HG03135 (cell line): ENCODE results near the gene SLC6A7.
"Not testable (repeated sequence)": the region's sequence is repeated elsewhere in the genome, so short reads cannot be mapped to it uniquely, and the experiment has no call there.

Source experiments
- ATAC-seq: cut with Tn5 transposase; IDR thresholded peaks from one replicate; pipeline ENCODE4 v1.9.1; 2021; ENCODE audit warnings: mild to moderate bottlenecking, moderate library complexity; ENCODE audit not compliant: unreplicated experiment

Gene SLC6A7

DNA sequence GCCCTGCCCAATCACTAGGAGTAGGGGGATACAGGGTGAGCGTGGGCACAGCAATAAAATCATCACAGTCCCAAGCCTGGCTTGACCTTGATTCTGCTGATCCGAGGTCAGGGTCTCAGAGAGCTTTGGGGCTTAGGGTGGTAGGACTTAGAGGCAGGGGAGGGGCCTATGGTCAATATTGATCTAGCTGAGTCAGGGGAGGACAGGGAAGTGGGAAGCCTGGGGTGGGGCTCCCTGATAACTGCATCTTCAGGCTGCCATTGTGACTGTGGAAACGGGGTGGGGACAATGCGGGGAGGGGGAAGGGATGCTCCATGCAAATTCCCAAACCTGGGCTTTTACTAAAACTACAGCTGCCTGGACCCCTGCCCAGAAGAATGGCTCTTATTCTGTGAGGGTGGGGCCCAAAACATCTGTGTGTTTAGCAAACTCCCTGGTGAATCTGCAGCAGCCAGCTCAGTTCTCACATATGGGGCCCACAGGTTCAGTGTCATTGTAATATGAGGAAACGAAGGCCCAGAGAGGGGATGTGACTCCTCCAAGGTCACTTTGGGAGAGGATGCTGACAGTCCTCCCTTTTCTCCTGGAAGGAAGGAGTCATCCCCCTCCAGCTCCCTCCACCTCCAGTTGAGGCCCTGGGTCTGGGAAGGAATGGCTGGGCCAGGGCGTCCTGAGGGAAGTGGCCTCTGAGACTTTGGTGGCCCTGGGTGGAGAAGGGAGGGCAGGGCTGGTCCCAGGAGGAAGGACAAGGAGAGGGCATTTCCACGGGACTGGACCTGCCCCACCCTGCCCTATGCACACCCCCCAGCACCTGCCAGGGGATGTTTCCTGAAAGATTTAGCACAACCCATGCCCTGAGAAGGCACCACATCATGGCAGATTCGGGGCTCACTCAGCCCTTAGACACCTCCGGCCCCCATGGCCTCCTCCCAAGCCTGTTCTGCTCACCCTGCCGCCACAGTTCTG lies 26.4 kb downstream of the SLC6A7 start:
- no peak for ATAC-seq

DNA sequence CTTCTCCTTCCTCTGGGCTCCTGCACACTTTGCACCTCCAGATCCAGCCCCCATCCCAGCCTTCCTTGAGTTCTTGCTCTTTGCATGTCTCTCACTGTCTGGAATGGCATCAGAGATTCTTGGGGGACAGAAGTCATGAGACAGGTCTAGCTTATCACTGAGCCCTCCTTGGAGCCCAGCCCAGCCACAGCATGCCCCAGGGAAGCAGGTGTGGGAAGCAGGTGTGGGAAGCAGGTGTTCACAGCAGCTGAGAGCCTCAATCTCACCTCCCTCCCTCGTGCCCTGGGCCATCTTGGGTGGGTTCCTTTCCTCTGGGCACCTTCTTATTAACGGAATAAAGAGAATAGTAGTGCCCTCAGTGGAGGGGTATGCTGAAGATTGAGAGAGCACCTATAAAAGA lies 27.2 kb downstream of the SLC6A7 start:
- no peak for ATAC-seq

DNA sequence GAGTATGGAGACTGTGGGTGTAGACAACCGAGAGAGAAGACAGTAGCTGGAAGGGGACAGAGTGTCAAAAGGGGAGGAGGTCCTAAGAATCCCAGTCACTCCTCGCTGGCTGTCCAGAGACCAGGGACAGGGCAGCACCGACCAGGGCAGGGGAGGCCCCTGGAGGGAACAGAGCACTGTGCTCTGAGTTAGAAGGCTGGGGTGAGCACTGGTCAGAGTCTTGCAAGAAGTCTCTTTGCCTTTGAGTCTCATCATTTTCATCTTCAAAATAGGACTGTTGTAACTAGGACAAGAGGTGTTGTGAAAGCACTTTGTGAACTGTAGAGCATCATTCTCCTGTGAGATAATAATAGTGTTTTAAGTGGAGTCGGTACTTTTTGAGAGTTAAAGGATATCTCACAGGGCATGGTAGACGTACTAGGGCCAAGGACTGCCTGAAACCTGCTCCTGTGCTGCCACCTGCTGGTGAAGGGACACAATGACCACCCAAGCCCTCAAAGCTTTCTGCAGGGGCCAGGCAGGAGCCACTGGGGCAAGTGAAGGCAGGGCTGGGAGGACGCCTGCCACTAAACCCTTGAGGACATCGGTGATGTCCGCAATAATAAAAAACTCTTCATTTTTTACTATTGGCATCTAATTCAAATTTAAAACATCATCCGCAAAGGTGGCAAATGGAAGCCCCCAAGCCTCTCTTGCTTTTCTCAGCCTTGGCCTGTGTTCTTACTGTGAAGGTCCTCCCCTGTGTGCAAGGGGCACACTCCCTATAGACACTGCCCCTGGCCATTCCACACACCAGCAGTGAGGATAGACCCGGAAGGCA lies 28.2 kb downstream of the SLC6A7 start:
- peak; percentile 88 for ATAC-seq

DNA sequence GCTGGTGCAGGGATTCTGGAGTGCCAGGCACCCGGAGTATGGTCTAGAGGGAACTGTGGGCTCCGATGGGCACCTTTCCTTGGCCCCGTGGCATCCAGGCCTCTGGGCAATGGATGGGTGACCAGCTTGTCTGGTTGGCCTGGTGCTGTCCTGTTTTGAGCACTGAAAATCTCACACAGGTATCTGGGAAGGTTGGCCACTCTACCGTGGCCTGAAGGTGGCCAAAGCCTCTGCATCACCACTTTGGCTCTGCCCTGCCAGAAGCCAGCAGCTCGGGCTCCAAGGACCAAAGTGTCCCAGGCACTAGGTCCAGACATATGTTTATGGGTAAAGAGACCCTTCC lies 28.8 kb downstream of the SLC6A7 start:
- no peak for ATAC-seq

DNA sequence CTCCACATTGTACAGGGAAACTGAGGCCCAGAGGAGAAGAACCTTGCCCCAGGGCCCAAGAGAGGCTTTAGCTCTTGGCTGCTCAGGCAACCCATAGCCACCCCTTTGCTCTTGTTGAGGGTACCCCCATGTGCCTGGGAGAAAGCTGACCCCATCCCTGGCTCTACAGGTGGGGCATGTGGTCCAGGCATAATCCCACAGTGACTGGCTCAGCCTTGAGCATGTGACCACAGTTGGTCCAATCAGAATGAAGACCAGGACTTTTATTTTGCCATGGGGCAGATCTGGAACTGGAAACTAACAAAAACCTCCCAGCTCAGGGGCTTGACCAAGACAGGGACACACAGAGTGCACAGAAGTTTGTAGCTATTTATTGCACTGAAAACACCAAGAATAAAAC lies 29.3 kb downstream of the SLC6A7 start:
- no peak for ATAC-seq

DNA sequence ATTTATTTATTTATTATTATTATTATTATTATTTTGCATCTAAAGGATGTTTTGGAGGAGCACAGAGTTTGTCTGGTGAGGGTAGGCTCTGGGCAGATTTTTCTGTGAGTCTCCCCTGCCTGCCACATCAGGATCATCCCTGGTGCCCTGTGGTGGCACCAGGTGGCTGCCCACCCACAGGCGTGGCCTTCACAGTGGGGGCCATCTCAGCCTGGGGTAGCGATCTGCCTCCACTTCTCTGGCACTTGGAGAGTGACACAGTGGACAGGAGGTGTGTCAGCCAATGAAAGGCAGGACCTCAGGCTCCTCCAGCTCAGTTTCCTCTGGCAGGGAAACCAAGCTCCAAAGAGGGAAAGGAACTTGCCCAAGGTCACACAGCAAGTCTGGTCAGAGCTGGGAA lies 30.0 kb downstream of the SLC6A7 start:
- no peak for ATAC-seq

DNA sequence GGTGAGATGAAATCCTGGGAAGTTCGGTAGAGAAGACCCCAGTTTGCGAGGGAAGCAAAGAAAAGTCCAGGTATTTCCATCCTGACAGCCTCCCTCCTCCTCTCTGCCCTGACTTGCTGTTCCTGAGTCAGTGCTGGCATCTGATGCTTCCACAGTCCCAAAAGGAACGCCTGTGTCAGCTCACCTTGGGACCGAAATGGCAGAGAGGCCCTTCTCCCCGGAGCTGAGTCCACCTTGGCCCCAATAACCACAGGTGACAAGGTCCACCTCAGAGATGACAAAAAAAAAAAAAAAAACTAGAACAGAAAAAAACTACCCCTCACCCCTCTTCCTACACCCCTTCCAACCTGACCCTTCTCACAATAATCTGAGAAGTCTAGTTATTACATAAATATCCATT lies 31.6 kb downstream of the SLC6A7 start:
- no peak for ATAC-seq

DNA sequence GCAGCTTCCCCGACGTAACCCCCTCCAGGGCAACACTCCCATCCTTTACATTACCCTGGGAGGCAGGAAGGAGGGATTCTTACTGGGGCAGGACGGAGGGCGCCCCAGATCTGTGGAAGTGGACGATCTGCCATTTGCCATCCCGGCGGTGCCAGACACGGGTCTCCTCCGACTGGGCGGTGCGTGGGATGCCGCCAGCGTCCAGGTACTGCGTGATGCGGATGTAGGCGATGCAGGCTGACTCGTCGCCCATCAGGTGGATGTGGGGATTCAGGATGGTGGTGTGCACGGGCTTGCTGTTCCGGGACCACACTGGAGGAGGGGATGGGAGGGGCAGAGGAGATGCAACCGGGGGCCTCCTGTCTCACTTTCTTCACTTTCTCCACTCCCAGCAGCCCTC lies 33.0 kb downstream of the SLC6A7 start:
- no peak for ATAC-seq

DNA sequence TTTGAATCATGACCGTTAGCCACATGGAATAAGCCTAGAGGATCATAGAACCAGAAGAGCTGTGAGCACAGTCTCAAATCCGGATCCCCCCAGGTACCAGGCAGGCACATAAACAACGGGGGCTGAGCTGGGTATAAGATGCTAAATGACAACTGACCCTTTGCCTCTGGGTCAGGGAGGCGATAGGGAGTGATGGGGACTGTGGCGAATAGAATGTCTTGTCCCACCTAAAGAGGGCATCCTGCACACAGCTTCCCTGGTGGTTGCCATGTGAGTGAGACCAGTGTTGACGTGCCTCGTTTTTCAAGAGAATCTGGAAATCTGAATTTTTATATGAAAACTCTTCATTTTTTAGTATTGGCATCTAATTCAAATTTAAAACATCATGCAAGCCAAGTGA lies 33.6 kb downstream of the SLC6A7 start:
- ATAC-seq: no peak

DNA sequence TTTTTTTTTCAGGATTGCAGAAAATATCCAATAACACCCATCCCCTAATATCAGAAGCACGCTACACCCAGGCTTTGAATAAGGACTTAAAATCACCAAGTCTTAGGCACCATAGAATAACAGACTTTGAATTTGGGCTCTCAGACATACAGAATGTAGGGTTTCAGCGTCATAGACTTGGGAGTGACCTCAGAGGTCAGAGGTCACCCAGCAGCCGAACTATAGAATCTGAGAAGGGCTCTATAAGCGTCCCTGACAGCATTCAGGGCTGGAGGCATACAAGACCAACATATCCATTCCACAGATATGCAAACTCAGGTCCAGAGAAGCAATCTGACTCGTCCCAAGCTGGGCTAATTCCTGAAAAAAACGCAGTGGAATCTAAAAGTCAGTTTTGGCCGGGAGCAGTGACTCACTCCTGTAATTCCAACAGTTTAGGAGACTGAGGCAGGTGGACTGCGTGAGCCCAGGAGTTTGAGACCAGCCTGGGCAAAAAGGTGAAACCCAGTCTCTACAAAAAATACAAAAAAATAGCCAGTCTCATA lies 34.7 kb downstream of the SLC6A7 start:
- ATAC-seq: no peak

DNA sequence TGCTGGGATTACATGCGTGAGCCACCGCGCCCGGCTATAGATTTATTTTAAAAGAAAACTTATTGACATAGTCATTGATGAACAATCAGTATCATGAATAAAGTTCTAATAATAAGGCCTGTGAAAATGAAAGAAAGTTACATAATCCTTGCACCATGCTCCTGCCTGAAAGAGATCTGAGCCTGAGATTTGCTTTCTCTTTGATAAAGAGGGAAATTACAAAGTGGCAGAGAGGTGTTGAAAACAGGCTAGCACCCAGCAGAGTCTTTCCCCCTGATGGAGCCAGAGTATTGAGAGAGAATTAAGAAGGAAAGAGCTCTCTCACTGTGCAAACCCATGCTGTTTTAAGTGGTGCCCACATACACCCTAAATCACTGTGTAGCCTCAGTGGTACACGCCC lies 37.2 kb downstream of the SLC6A7 start:
- ATAC-seq: no peak

DNA sequence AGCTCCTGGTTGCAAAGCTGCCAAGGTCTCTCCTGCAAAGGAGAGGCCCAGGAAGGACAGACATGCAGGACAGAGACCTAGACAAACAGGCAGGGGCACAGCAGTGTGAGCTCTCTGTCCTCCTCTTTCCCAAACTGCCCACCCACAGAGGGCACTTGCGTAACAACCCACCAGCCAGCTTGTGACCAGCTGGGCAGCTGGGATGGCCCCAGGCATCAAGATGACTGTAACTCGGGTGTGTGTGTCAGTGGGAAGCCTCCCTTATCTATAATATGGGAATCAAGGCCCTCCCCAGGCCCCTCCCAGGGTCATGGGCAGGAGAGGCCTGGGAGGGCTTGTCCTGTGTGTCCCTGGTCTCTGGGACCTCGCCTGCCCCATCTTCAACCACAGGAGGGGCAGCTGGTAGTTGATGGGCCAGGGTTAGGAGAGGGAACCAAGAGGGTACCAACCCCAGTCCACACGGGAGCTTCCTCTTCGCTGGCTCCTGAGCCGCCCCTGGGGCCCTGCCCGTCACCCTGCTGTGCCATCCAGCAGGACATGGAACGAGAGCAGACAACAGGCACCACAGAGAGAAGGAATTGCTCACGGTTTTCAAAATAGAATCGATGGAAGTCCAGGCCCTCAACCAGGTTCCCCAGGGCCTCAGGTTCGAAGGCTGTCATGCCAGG lies 37.9 kb downstream of the SLC6A7 start:
- ATAC-seq: no peak

DNA sequence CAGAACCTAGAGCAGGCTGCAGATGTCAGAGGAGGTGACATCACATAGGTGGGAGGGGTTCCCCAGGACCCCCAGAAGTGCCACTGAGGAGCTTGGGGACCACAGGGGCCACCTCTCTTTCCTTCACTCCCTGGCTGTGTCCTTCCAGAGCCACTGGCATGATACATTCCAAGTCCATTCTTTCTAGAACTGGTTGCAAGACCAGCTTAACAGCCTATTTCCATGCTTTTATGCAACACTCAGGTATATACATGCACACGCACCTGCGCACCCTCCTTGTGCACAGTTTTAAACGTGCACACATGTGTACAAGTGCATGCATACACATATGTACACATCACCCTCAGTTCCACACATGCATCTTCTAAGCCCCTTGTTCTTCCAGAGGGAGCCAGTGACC lies 39.7 kb downstream of the SLC6A7 start:
- no peak for ATAC-seq

DNA sequence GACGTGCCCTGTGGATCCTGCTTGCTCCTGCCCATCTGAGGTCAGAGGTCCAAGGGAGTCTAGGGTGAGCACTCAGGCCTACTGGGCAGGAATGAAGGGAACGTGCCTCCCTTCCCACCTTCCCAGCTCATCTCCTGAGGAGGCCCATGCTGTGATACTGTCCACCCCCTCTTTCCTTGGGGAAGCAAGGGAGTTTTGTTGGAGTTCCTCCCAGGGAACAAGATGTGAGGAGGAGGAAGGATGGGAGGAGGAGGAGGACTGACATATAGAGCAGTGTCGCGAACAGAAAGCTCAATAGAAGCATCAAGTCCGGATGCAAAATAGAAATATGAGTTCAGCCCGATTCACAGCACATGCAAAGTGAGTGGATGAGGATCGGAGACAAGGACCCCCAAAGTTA lies 41.0 kb downstream of the SLC6A7 start:
- ATAC-seq: no peak

DNA sequence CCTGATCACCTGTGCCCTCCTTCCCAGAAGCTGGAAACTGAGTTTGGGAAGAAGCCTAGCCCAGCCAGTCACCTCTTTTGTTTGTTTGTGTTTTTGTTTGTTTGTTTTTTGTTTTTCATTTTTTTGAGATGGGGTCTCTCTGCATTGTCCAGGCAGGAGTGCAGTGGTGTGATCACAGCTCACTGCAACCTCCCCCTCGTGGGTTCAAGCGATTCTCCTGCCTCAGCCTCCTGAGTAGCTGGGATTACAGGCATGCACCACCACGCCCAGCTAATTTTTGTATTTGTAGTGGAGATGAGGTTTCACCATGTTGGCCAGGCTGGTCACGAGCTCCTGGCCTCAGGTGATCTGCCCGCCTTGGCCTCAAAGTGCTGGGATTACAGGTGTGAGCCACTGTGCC lies 43.8 kb downstream of the SLC6A7 start:
- not testable (repeated sequence) for ATAC-seq

DNA sequence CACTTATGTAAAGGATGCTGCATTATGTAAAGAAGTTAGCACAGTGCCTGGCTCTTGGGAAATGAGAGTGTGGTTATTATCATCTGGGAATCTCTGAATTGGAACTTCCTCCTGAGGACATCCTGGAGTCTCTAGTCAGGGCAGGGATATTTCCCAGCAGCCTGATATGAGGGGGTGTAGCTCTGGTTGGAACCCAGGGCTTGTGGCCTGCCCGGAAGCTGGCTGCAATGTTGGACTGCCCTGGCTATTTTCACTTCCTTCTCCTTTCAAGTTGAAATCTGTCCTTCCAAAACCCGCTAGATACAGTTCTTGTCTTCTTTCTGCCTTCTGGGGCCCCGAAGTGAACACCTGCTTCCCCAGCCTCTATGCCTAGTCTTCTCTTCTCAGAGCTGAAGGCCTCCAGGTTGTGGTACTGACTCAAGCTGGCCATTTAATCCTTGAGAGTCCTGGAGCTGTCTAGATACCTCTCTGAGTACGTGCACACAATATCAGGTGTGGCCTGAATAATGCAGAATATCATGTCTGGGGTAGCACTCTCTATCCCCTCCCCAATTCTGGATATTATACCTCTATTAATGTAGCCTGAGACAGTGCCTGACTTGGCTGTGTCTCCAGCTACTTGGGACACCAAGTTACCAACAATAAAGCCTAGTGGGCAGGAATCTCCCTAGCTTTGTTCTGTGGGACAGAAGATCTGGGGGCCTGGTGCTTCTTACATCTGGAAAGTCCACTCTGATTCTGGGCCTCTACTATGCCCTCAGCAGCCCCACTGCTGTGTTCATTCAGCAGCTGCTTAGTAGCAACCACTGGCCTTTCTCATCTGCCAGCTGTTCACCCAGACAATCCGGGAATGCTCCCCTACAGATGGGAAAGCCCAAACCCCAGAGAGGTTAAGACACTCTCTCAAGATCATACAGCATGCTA lies 45.0 kb downstream of the SLC6A7 start:
- ATAC-seq: no peak

DNA sequence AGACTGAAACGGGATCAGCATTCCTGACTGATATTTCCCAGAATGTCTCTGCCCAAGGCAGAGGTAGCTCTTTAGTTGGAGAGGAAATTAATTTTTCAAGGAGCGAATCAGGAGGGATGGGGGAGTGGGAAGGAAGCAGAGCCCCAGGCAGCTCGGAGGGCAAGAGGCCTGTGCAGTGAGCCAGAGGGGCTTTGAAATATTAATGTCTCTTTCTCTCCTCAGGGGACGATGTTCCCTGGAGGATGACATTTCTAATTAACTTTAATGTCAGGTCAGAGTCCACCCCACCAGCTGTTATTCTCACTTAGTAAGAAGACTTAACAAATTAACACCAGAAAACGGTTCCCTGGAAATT lies 45.6 kb downstream of the SLC6A7 start:
- no peak for ATAC-seq

DNA sequence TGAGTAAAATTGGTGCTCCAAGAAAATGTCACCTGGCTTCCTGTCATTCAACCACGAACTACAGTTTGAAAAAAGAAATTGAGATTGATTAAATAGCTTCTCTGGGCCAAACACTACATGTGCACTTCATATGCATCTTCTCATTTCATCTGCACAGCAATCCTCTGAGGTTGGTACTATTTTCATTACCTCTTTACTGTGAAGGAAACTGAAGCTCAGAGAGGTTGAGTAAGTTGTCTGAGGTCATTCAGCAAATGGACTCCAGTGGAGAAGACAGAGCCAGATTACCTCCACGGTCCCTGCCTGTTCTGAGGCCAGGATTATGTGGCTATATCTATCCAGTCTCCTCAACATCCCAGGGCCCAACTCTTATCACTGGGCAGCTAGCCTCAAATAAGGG lies 46.5 kb downstream of the SLC6A7 start:
- ATAC-seq: no peak

DNA sequence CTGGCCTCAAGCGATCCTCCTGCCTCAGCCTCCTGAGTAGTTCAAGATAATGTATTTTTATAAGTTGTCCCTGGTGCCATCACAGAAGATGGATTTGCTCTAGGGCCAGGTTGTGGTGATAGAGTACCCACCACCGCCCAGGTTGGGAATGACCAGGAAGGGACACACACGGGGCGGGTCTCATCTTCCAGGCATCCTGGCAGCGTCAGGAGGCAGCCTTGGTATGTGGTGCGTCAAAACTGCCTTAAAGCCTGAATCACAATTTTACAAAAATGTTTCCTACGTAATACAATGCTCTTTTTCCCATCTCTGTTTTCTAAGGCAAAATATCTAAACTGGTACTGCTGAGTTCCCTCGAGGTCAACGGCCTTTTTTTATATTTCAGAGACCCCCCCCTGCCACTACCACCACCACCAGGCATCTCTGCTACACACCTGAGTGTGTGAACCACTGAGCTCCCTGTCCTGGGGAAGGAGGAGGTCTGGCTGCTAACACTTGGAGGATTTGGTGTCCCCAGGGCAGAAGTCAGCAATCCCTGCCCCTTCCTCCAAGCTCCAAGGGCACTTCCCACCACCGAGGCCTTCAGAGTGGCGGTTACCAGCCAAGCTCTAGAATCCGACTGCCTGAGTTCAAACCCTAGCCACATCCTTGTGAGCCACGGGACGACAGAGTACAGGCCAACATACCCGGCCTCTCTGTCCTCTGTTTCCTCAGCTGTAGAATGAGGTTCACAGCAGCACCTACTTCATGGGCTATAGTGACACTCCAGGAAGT lies 47.3 kb downstream of the SLC6A7 start:
- ATAC-seq: no peak

DNA sequence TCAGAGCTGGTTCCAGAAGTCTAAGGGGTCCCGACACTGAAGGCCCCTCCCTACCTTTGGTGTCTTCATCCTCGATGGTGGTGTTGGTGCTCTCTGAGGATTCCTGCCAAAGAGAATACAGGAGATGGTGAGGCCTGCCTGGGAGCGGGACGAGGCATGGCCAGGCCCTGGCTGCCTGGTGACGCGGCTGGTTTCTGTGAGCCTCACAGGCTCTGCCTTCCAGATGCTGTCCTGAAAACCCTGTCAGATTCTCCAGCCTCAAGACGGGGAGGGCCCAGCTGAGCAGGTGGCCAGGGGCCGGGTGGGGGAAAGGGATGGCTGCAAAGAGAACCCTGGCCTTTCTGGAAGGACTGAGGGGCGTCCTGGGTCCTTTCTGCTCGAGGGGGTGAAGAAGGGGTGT lies 48.8 kb downstream of the SLC6A7 start:
- ATAC-seq: no peak
